K562 (cell line): Measurements from ENCODE around the gene FCRL1. TPM values are rescaled to one million over a fixed set of nuclear protein-coding genes. Genes with fewer than 3 reads are reported as not detected.

ENCODE experiments used
- ATAC-seq: fragments of 200-7000 bp; cut with Tn5 transposase; 3 replicates; pipeline ENCODE4 v1.9.1; 2020; ENCODE audit warnings: moderate library complexity
- BruUV-seq: library from RNA; stranded (reverse); fragments of 400-500 nt; replicated peaks from 2 replicates; lab custom pipeline; 2021; lab: Mats Ljungman, UMichigan
- CTCF ChIA-PET: fragments of 300-600 bp; formaldehyde crosslinking; extraction: SDS; loops from one replicate; lab custom pipeline; 2021; ENCODE audit warnings: low intra/inter-chr PET ratio; lab: Yijun Ruan, JAX
- POLR2A ChIA-PET: fragments of 300-600, 350-650 bp; sonication (Branson Sonifier 250); formaldehyde crosslinking; extraction: SDS; loops from one replicate; lab custom pipeline; 2021; ENCODE audit warnings: antibody characterized with exemption, inconsistent platforms; lab: Yijun Ruan, JAX
- DNase-seq, 4 experiments: peaks; one replicate each; pipeline versions ENCODE4 v3.0.0 to v3.0.0-alpha.2; 2011 to 2018; ENCODE audit warnings: low spot score in 3 of 4, mixed read lengths in 3 of 4; ENCODE audit errors: extremely low read depth in 1 of 4
- FAIRE-seq: peaks from 2 replicates; lab custom pipeline; 2011; peaks lifted over from hg19 to GRCh38; lab: Jason Lieb, UNC
- H2AFZ ChIP-seq: 2 replicates; pipeline ENCODE4 v1.6.0; 2011; ENCODE audit warnings: low read depth, low read length, control low read depth, inconsistent platforms
- H3K27ac ChIP-seq: fragments of 200-600 bp; 3 replicates; pipeline ENCODE4 v1.8.0; 2011; ENCODE audit warnings: low read depth, mild to moderate bottlenecking, control low read depth, inconsistent platforms, low read length, moderate library complexity, mixed read lengths; ENCODE audit errors: extremely low read depth
- H3K27me3 ChIP-seq, 2 experiments: fragments of 300-600 bp in 1 of 2; 2 replicates in 1 of 2; 3 replicates in 1 of 2; pipeline versions ENCODE4 v1.6.0 to v1.8.0; 2011; ENCODE audit warnings: inconsistent platforms in 2 of 2, low read length in 2 of 2, mild to moderate bottlenecking in 1 of 2, mixed read lengths in 1 of 2, moderate library complexity in 1 of 2; ENCODE audit not compliant: control insufficient read depth in 2 of 2, insufficient read depth in 2 of 2
- H3K36me3 ChIP-seq: fragments of 300-600 bp; 3 replicates; pipeline ENCODE4 v1.8.0; 2011; ENCODE audit warnings: mild to moderate bottlenecking, low read length, inconsistent platforms; ENCODE audit not compliant: control insufficient read depth, insufficient read depth
- H3K4me1 ChIP-seq, 2 experiments: fragments of 200-600 bp in 1 of 2; replicated peaks in 1 of 2; 2 replicates in 1 of 2; 3 replicates in 1 of 2; pipeline versions ENCODE4 v1.5.1 to v1.8.0; 2011; ENCODE audit warnings: inconsistent platforms in 2 of 2, low read length in 2 of 2, mild to moderate bottlenecking in 1 of 2, mixed read lengths in 1 of 2, moderate library complexity in 1 of 2; ENCODE audit not compliant: control insufficient read depth in 2 of 2, insufficient read depth in 2 of 2
- H3K4me2 ChIP-seq: 2 replicates; pipeline ENCODE4 v1.6.1; 2011; ENCODE audit warnings: low read length, control low read depth, inconsistent platforms, mixed read lengths; ENCODE audit not compliant: insufficient read depth
- H3K4me3 ChIP-seq: fragments of 200-600 bp; sonication (generic), shearing (Covaris generic); 2 replicates; pipeline ENCODE4 v1.5.1; 2016; ENCODE audit warnings: control low read depth, inconsistent platforms
- H3K79me2 ChIP-seq: fragments of 200-600 bp; 3 replicates; pipeline ENCODE4 v1.8.0; 2011; ENCODE audit warnings: low read length, inconsistent platforms; ENCODE audit not compliant: control insufficient read depth, insufficient read depth
- H3K9ac ChIP-seq, 2 experiments: 2 replicates each; pipeline versions ENCODE4 v1.6.0 to v1.6.1; 2011; ENCODE audit warnings: low read depth in 2 of 2, low read length in 2 of 2, control low read depth in 1 of 2, inconsistent platforms in 1 of 2, mild to moderate bottlenecking in 1 of 2, mixed read lengths in 1 of 2; ENCODE audit not compliant: insufficient read depth in 1 of 2
- H3K9me1 ChIP-seq: one replicate; pipeline ENCODE4 v1.6.0; 2011; ENCODE audit warnings: inconsistent platforms, mild to moderate bottlenecking, low read length, moderate library complexity; ENCODE audit not compliant: control insufficient read depth, insufficient read depth
- H3K9me3 ChIP-seq: replicated peaks from 2 replicates; pipeline ENCODE4 v1.5.1; 2011; ENCODE audit warnings: low read depth, low read length, inconsistent platforms; ENCODE audit not compliant: control insufficient read depth, insufficient read depth
- H4K20me1 ChIP-seq: replicated peaks from 2 replicates; pipeline ENCODE4 v1.6.1; 2011; ENCODE audit warnings: low read length, inconsistent platforms, mixed read lengths; ENCODE audit not compliant: control insufficient read depth, insufficient read depth
- CEBPB ChIP-seq: fragments of 450-650 bp; IDR thresholded peaks from 2 replicates; pipeline ENCODE4 v1.6.1; 2016; ENCODE audit warnings: missing genetic modification characterization, missing compliant biosample characterization
- EP300 ChIP-seq: IDR thresholded peaks from 2 replicates; pipeline ENCODE4 v1.6.1; 2012; ENCODE audit warnings: low read length, improper control_type of control experiment
- FOXP4 ChIP-seq: sonication (generic); formaldehyde crosslinking; IDR thresholded peaks from 2 replicates; pipeline ENCODE4 v1.8.0; 2022; ENCODE audit warnings: mild to moderate bottlenecking, missing genetic modification reagents, borderline replicate concordance
- THAP7 ChIP-seq: fragments of 250-450 bp; sonication (Bioruptor Pico); IDR thresholded peaks from 2 replicates; pipeline ENCODE4 v1.5.0; 2021
- ZHX1 ChIP-seq: fragments of 150-350 bp; conservative IDR thresholded peaks from 2 replicates; pipeline ENCODE4 v1.6.1; 2014; ENCODE audit warnings: low read length
- WGBS: fragments of 100-300 bp; shearing (Covaris generic); methylation state at CpG from one replicate; pipeline ENCODE4 v1.1.6; 2016; ENCODE audit warnings: low coverage, mixed read lengths; ENCODE audit not compliant: insufficient coverage; ENCODE audit errors: missing lambda C conversion rate; 5-methylcytosine and 5-hydroxymethylcytosine counted together
- in situ Hi-C: fragments of 300-500 bp; cut with MboI; formaldehyde crosslinking; loops from 4 replicates; pipeline ENCODE4 v1.15.0; 2018; ENCODE audit warnings: inconsistent platforms, mixed read lengths
- intact Hi-C: fragments of 100-400 bp; cut with micrococcal nuclease; formaldehyde crosslinking; loops from 2 replicates; pipeline ENCODE4 v1.14.2; 2022
- polyA plus RNA-seq, 8 experiments: library from polyadenylated mRNA; depleted of rRNA in 4 of 8; stranded (reverse) in 5 of 8; unstranded in 3 of 8; fragments of >200 nt; fragmentation: Nextera tagmentation in 2 of 8; fragmentation: Illumina TruSeq in 1 of 8; extraction: Ambion mirVana in 2 of 8; extraction: Trizol in 1 of 8; gene quantifications; 2 replicates each; pipeline versions ENCODE4 v1.2.1 to v1.2.3, GENCODE V29; 2011 to 2014; ENCODE audit warnings: inconsistent platforms in 1 of 8, missing spikeins in 1 of 8
- total RNA-seq, 7 experiments: library from RNA; depleted of rRNA in 6 of 7; stranded (reverse); fragments of >200 nt in 6 of 7; fragmentation: Illumina TruSeq in 2 of 7; extraction: Trizol in 2 of 7; gene quantifications; 2 replicates each; pipeline versions ENCODE4 v1.2.1 to v1.2.3, GENCODE V29; 2011 to 2021; ENCODE audit warnings: low replicate concordance in 1 of 7

The FCRL1 gene
- total and polyA plus RNA-seq, 9 of the 15 experiments (the other 6 are each of a cell fraction or from before 2014, with no cell fraction given) = not detected

GRCh38 chr1:157803851-157804250 lies 16.1 kb downstream of the FCRL1 start:
- intact Hi-C loops = no loop called here
- no peak for TF ChIP-seq EP300
- no peak for TF ChIP-seq FOXP4 (CRISPR knock-in tag)
- no peak for TF ChIP-seq ZHX1
- TF ChIP-seq THAP7 = no peak
- TF ChIP-seq CEBPB = no peak
- no peak for FAIRE-seq
- no peaks in the 10 kb centered on the region for H3K9me1 ChIP-seq
- H4K20me1 ChIP-seq = no peaks in the 10 kb centered on the region
- ChIA-PET POLR2A (interaction anchor here (0.6 kb wide), 1 partner anchor 617 kb away, joined by 3 read pairs; no protein-coding TSS in a partner anchor), CTCF (no interaction called here)
- BruUV-seq = no TSS peak
- 0% methylated on average over 7 of the region's 7 CpGs for WGBS
- H2AFZ ChIP-seq = no peak overlapping the region
- H3K4me2 ChIP-seq = no peak overlapping the region
- no peaks in the 10 kb centered on the region for H3K79me2 ChIP-seq
- DNase-seq = no peak
- no peak overlapping the region for H3K9ac ChIP-seq
- H3K9me3 ChIP-seq = no peaks in the 10 kb centered on the region
- H3K27me3 ChIP-seq = no peaks in the 10 kb centered on the region
- H3K4me1 ChIP-seq = no peaks in the 10 kb centered on the region
- no peak for ATAC-seq
- no peak overlapping the region for H3K27ac ChIP-seq
- H3K4me3 ChIP-seq = no peak overlapping the region
- no peaks in the 10 kb centered on the region for H3K36me3 ChIP-seq
- in situ Hi-C loops = no loop called here
